GM19452 (cell line): Measurements from ENCODE around the gene BIRC2.
"Not testable (repeated sequence)": the region's sequence is repeated elsewhere in the genome, so short reads cannot be mapped to it uniquely, and the experiment has no call there.

Experiments
- ATAC-seq: cut with Tn5 transposase; IDR thresholded peaks from one replicate; pipeline ENCODE4 v1.9.1; 2021; ENCODE audit not compliant: unreplicated experiment

Gene BIRC2

GRCh38 chr11:102346748-102347461, at the start of gene BIRC2:
Gene BIRC2, plus strand, starts transcription at chr11:102347214. Its CDS starts 2,641 bp downstream, at chr11:102349855.
- peak; percentile 88 for ATAC-seq

- not testable (repeated sequence) for ATAC-seq
These were observed 46.2 kb upstream of the BIRC2 start for GRCh38 chr11:102300837-102301236.

GRCh38 chr11:102302241-102302640, 44.8 kb upstream of the BIRC2 start:
- no peak for ATAC-seq

- no peak for ATAC-seq
These were observed 42.3 kb upstream of the BIRC2 start for GRCh38 chr11:102304686-102305085.

- no peak for ATAC-seq
These were observed 41.5 kb upstream of the BIRC2 start for GRCh38 chr11:102305352-102306047.

GRCh38 chr11:102306048-102306597, 40.9 kb upstream of the BIRC2 start:
- ATAC-seq: no peak

GRCh38 chr11:102306817-102307726, 39.9 kb upstream of the BIRC2 start:
- no peak for ATAC-seq

GRCh38 chr11:102307727-102308038, 39.3 kb upstream of the BIRC2 start:
- no peak for ATAC-seq

GRCh38 chr11:102309621-102310541, 37.1 kb upstream of the BIRC2 start:
- no peak for ATAC-seq

- no peak for ATAC-seq
These were observed 34.3 kb upstream of the BIRC2 start for GRCh38 chr11:102312667-102313066.

GRCh38 chr11:102313238-102313940, 33.6 kb upstream of the BIRC2 start:
- ATAC-seq: no peak

GRCh38 chr11:102314784-102315183, 32.2 kb upstream of the BIRC2 start:
- no peak for ATAC-seq

- no peak for ATAC-seq
These were observed 30.6 kb upstream of the BIRC2 start for GRCh38 chr11:102316346-102316904.

- peak; percentile 82 for ATAC-seq
These were observed 29.8 kb upstream of the BIRC2 start, which contains the start of gene BIRC3 for GRCh38 chr11:102317099-102317767. Gene BIRC3, plus strand, starts transcription at chr11:102317484. Its CDS starts 7,026 bp downstream, at chr11:102324510.

GRCh38 chr11:102317768-102318103, 29.3 kb upstream of the BIRC2 start:
- no peak for ATAC-seq

GRCh38 chr11:102318469-102318868, 28.5 kb upstream of the BIRC2 start:
- no peak for ATAC-seq

GRCh38 chr11:102319544-102319943, 27.5 kb upstream of the BIRC2 start:
- no peak for ATAC-seq

- no peak for ATAC-seq
These were observed 26.8 kb upstream of the BIRC2 start for GRCh38 chr11:102320188-102320587.

- ATAC-seq: no peak
These were observed 26.3 kb upstream of the BIRC2 start for GRCh38 chr11:102320679-102321078.
